Immature natural killer cell (primary cell): Measurements from ENCODE around the gene PICALM. TPM values are rescaled to one million over a fixed set of nuclear protein-coding genes. Genes with fewer than 3 reads are reported as not detected.
"Not testable (repeated sequence)": the region's sequence is repeated elsewhere in the genome, so short reads cannot be mapped to it uniquely, and the experiment has no call there.

Source experiments
- DNase-seq, 3 donors: peaks; one replicate each; pipeline ENCODE4 v3.0.0; 2022; ENCODE audit warnings: mixed read lengths in 1 of 3
- H3K27ac Mint-ChIP-seq, 6 donors: one replicate each; pipeline ENCODE4 v1.8.0; 2020; ENCODE audit warnings: mixed read lengths in 6 of 6, mild to moderate bottlenecking in 5 of 6, inconsistent platforms in 4 of 6, moderate library complexity in 3 of 6
- H3K27me3 Mint-ChIP-seq, 3 donors: one replicate each; pipeline ENCODE4 v1.8.0; 2020 to 2021; ENCODE audit warnings: low read depth in 3 of 3, mild to moderate bottlenecking in 3 of 3, mixed read lengths in 3 of 3, moderate library complexity in 3 of 3, inconsistent platforms in 1 of 3
- H3K36me3 Mint-ChIP-seq, 3 donors: one replicate each; pipeline ENCODE4 v1.8.0; 2020; ENCODE audit warnings: mixed read lengths in 3 of 3, inconsistent platforms in 2 of 3, mild to moderate bottlenecking in 2 of 3
- H3K4me1 Mint-ChIP-seq, 2 donors: one replicate each; pipeline ENCODE4 v1.8.0; 2020; ENCODE audit warnings: inconsistent platforms in 2 of 2, mild to moderate bottlenecking in 2 of 2, mixed read lengths in 2 of 2, moderate library complexity in 1 of 2
- H3K4me3 Mint-ChIP-seq, 5 donors: one replicate each; pipeline ENCODE4 v1.8.0; 2020; ENCODE audit warnings: mild to moderate bottlenecking in 5 of 5, mixed read lengths in 5 of 5, inconsistent platforms in 3 of 5, moderate library complexity in 3 of 5
- H3K9me3 Mint-ChIP-seq, 6 donors: one replicate each; pipeline ENCODE4 v1.8.0; 2020; ENCODE audit warnings: mild to moderate bottlenecking in 6 of 6, mixed read lengths in 6 of 6, inconsistent platforms in 4 of 6, moderate library complexity in 3 of 6
- polyA plus RNA-seq, 3 donors: library from polyadenylated mRNA; unstranded; fragments of 300-500 nt; fragmentation: Illumina TruSeq; gene quantifications; one replicate each; pipeline ENCODE4 v1.2.3, GENCODE V29; 2021

The PICALM gene
- polyA plus RNA-seq = 10 to 100 TPM; 20.8 to 39.4 (median 22.4) TPM

DNA sequence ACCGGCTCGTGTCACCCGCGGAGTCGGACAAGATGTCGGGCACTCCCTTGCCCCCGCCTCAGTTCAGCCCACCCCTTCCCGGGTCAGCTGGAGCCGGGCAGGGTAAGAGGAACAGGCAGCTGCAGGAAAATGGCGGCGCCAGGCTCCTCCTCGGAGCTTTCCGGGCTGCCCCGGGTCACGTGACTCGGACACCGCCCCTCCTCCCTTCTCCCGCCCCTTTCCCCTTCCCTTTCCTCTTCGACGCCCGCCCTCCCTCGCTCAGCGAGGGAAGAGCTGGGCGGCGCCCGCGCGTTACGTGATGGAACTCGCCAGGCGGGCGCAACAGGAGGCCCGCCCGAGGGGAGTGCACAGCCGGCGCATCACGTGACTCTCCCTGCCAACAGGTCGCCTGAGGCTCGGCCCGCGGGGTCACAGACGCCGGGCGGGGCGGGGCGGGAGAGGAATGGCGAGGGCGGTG is at the start of gene PICALM:
TSS of gene PICALM (minus strand) at position 134 of the 457 bp plus-strand sequence. CDS start 304 bp downstream, outside the sequence.
- peaks cover 0 to 6% (median 0%) of the 10 kb centered on the region in 3 donors for H3K36me3 Mint-ChIP-seq
- peak within 1 kb of the TSS; percentile 95 to 100 (median 96) for H3K27ac Mint-ChIP-seq
- peaks cover 5 to 16% (median 8%) of the 10 kb centered on the region in 3 donors for H3K27me3 Mint-ChIP-seq
- peak; percentile 92 to 94 (median 93) for DNase-seq
- H3K9me3 Mint-ChIP-seq = no peaks in the 10 kb centered on the region
- H3K4me3 Mint-ChIP-seq = peak within 1 kb of the TSS; percentile 94 to 100 (median 98)
- H3K4me1 Mint-ChIP-seq = peaks cover 34 to 49% of the 10 kb centered on the region in 2 donors

DNA sequence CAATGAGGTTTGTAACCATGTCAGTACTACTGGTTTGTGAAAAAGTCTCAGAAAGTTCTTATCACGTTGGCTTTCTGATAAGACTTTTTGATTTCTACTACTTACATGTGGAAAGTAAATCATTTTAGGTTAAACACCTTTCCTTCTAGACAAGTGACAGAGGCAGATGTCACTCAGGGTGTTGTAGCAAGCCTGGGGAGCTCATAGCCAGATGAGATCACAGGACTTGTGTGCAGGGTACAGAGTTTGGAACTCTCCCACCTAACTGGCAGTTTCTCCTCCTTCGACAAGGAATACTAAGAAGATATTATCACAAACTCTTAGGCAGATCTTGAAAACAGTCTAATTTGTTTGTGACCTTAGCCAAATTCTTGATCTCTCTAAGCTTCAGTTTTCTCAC is 49.4 kb upstream of the PICALM start:
- H3K9me3 Mint-ChIP-seq = no peaks in the 10 kb centered on the region
- H3K27me3 Mint-ChIP-seq = peaks cover 2% of the 10 kb centered on the region in 3 donors
- no peaks in the 10 kb centered on the region for H3K36me3 Mint-ChIP-seq
- H3K4me3 Mint-ChIP-seq = no peak overlapping the region
- H3K4me1 Mint-ChIP-seq = peaks cover 18 to 29% of the 10 kb centered on the region in 2 donors
- no peak for DNase-seq
- H3K27ac Mint-ChIP-seq = no peak overlapping the region

GRCh38 chr11:86117712-86118063 is 48.8 kb upstream of the PICALM start:
- H3K4me1 Mint-ChIP-seq = peaks cover 18 to 29% of the 10 kb centered on the region in 2 donors
- no peak overlapping the region for H3K27ac Mint-ChIP-seq
- H3K9me3 Mint-ChIP-seq = no peaks in the 10 kb centered on the region

GRCh38 chr11:86117001-86117711 is 48.3 kb upstream of the PICALM start:
- peaks cover 18 to 29% of the 10 kb centered on the region in 2 donors for H3K4me1 Mint-ChIP-seq
- no peaks in the 10 kb centered on the region for H3K36me3 Mint-ChIP-seq
- no peak overlapping the region for H3K27ac Mint-ChIP-seq
- peaks cover 2% of the 10 kb centered on the region in 3 donors for H3K27me3 Mint-ChIP-seq
- H3K4me3 Mint-ChIP-seq = no peak overlapping the region
- DNase-seq = no peak
- H3K9me3 Mint-ChIP-seq = no peaks in the 10 kb centered on the region

More at GRCh38 chr11:86117712-86118063, 48.8 kb upstream of the PICALM start:
- DNase-seq = no peak
- no peak overlapping the region for H3K4me3 Mint-ChIP-seq
- H3K36me3 Mint-ChIP-seq = no peaks in the 10 kb centered on the region
- H3K27me3 Mint-ChIP-seq = peaks cover 2% of the 10 kb centered on the region in 3 donors

DNA sequence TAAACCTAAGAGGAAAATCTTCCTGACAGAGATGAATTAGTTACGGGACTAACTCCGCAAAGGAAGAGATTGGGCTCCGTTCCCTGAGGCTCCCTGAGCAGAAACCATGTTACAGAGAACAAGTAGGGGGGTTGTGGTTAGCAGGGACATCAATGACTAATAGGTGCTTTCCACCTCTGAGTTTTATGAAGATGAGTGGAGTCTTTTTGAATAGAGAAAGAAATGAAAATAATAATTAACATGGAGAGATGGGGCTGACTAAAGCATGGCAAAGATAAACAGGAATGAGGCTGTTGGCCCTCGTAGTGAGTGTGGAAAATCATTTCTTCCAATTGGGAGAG is 47.5 kb upstream of the PICALM start:
- peaks cover 2% of the 10 kb centered on the region in 3 donors for H3K27me3 Mint-ChIP-seq
- no peaks in the 10 kb centered on the region for H3K36me3 Mint-ChIP-seq
- H3K4me3 Mint-ChIP-seq = peak overlapping the region in 3 of 5 donors; percentile 3 to 62 (median 27)
- peaks cover 18 to 29% of the 10 kb centered on the region in 2 donors for H3K4me1 Mint-ChIP-seq
- peak overlapping the region in 5 of 6 donors; percentile 1 to 61 (median 29) for H3K27ac Mint-ChIP-seq
- DNase-seq = peak; percentile 15 to 38 (median 18)
- no peaks in the 10 kb centered on the region for H3K9me3 Mint-ChIP-seq

DNA sequence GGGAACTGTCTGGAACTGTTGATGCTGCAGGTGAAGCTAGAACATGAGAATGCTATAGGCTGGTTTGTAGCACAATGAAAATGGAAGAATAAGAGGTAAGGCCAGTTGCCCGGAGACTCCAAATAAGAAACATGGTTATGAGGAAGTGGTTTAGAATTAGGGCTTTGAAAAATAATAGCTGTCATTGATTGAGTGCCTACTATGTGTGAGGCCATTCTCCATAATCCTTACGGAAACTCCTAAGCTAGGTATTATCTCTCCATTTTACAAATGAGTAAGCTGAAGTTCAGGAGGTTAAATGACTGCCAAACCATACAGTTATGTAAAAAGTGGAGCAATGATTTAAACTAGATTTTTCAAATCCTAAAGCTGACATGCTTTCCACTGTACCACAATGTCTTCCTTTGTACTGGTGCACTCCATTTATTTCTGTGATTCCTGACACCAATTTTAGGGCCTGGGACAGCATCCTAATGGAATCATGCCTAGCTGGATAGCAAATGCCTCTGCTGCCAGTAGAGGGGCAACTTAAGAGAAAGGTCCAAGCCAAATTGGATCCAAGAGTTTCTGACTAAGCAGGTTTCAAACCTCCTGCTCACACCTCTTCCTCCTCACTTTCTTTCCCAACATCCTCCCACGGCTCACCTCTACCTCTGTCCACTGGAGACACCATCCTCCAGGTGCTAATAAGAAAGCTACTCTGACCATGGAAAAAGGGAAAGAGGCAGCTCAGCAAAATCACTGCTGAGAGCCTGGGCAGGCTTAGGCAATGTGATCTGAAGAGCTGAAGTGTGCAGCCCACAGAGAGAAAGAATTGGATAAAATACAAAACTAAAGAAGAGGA is 46.9 kb upstream of the PICALM start:
- peak overlapping the region in 3 of 6 donors; percentile 1 to 61 (median 27) for H3K27ac Mint-ChIP-seq
- peaks cover 18 to 29% of the 10 kb centered on the region in 2 donors for H3K4me1 Mint-ChIP-seq
- peak overlapping the region in 3 of 5 donors; percentile 3 to 62 (median 27) for H3K4me3 Mint-ChIP-seq
- DNase-seq = no peak
- H3K36me3 Mint-ChIP-seq = no peaks in the 10 kb centered on the region
- peaks cover 2% of the 10 kb centered on the region in 3 donors for H3K27me3 Mint-ChIP-seq
- no peaks in the 10 kb centered on the region for H3K9me3 Mint-ChIP-seq

- no peaks in the 10 kb centered on the region for H3K36me3 Mint-ChIP-seq
- H3K27me3 Mint-ChIP-seq = peaks cover 0 to 1% (median 0%) of the 10 kb centered on the region in 3 donors
- no peak for DNase-seq
- peak overlapping the region in 3 of 6 donors; percentile 11 to 71 (median 33) for H3K27ac Mint-ChIP-seq
- H3K9me3 Mint-ChIP-seq = no peaks in the 10 kb centered on the region
- no peak overlapping the region for H3K4me3 Mint-ChIP-seq
- peaks cover 2 to 6% of the 10 kb centered on the region in 2 donors for H3K4me1 Mint-ChIP-seq
Measured at GRCh38 chr11:86108890-86109638, 40.2 kb upstream of the PICALM start.

- Mint-ChIP-seq H3K4me1 (peaks cover 2 to 6% of the 10 kb centered on the region in 2 donors), H3K27me3 (no peaks in the 10 kb centered on the region), H3K9me3 (no peaks in the 10 kb centered on the region), H3K4me3 (no peak overlapping the region), H3K36me3 (no peaks in the 10 kb centered on the region), H3K27ac (no peak overlapping the region)
- no peak for DNase-seq
Measured at GRCh38 chr11:86108191-86108590, 39.3 kb upstream of the PICALM start.

GRCh38 chr11:86106916-86107315 is 38.0 kb upstream of the PICALM start:
- peaks cover 2 to 6% of the 10 kb centered on the region in 2 donors for H3K4me1 Mint-ChIP-seq
- DNase-seq = no peak
- no peak overlapping the region for H3K27ac Mint-ChIP-seq
- H3K36me3 Mint-ChIP-seq = no peaks in the 10 kb centered on the region
- H3K27me3 Mint-ChIP-seq = no peaks in the 10 kb centered on the region
- H3K9me3 Mint-ChIP-seq = no peaks in the 10 kb centered on the region
- no peak overlapping the region for H3K4me3 Mint-ChIP-seq

DNA sequence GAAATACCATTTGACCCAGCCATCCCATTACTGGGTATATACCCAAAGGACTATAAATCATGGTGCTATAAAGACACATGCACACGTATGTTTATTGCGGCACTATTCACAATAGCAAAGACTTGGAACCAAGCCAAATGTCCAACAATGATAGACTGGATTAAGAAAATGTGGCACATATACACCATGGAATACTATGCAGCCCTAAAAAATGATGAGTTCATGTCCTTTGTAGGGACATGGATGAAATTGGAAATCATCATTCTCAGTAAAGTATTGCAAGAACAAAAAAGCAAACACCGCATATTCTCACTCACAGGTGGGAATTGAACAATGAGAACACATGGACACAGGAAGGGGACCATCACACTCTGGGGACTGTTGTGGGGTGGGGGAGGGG is 37.1 kb upstream of the PICALM start:
- H3K4me1 Mint-ChIP-seq, H3K36me3 Mint-ChIP-seq, DNase-seq, H3K4me3 Mint-ChIP-seq, H3K9me3 Mint-ChIP-seq, H3K27me3 Mint-ChIP-seq, H3K27ac Mint-ChIP-seq: not testable (repeated sequence)

DNA sequence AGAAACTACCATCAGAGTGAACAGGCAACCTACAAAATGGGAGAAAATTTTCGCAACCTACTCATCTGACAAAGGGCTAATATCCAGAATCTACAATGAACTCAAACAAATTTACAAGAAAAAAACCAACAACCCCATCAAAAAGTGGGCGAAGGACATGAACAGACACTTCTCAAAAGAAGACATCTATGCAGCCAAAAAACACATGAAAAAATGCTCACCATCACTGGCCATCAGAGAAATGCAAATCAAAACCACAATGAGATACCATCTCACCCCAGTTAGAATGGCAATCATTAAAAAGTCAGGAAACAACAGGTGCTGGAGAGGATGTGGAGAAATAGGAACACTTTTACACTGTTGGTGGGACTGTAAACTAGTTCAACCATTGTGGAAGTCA is 36.7 kb upstream of the PICALM start:
- not testable (repeated sequence) for H3K4me3 Mint-ChIP-seq, H3K27ac Mint-ChIP-seq, H3K4me1 Mint-ChIP-seq, H3K27me3 Mint-ChIP-seq, H3K9me3 Mint-ChIP-seq, DNase-seq, H3K36me3 Mint-ChIP-seq

DNA sequence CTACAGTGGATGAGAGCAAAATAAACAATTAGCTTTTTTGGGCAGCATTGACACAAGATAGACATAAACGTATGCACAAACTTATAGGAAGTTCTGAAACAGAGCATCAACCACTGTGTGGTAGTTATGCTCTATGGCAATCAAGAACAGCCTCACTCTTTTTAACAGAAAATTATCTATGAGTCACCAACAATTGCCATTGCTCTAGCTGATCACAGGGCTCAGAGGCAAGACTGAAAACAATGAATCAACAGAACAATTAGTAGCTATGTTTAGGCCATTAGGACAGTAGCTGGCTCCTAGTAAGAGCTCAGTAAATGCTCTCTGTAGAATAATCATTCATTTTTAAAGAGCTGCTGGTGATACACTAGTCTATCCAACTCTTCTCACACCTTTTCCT is 34.9 kb upstream of the PICALM start:
- Mint-ChIP-seq H3K4me3 (no peak overlapping the region), H3K9me3 (no peaks in the 10 kb centered on the region), H3K4me1 (peaks cover 2 to 6% of the 10 kb centered on the region in 2 donors), H3K27ac (no peak overlapping the region), H3K36me3 (peaks cover 0 to 4% (median 0%) of the 10 kb centered on the region in 3 donors), H3K27me3 (peaks cover 2 to 5% (median 2%) of the 10 kb centered on the region in 3 donors)
- no peak for DNase-seq

DNA sequence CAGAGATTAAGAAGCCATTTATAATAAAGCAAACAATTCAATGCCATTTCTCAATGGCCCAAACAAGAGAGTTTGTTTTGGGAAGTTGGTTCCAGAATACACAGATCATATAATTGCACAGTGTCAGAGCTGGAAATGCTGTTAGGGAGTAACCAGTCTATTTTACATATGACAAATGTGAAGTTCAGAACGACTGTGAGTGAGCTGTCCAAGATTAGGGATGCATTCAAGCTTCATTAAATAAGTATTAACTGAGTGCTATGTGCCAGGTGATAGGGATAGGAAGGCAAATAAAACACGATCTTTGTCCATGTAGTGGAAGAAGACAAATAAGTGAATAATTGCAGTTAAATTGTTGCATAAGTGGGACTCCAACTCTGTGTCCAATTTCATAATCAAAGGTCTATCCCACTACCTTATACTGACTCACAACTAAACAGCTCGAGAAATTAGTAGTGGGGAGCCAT is 33.1 kb upstream of the PICALM start:
- no peak overlapping the region for H3K27ac Mint-ChIP-seq
- no peaks in the 10 kb centered on the region for H3K4me1 Mint-ChIP-seq
- no peaks in the 10 kb centered on the region for H3K9me3 Mint-ChIP-seq
- DNase-seq = no peak
- H3K4me3 Mint-ChIP-seq = no peak overlapping the region
- H3K27me3 Mint-ChIP-seq = peaks cover 2 to 5% (median 2%) of the 10 kb centered on the region in 3 donors
- H3K36me3 Mint-ChIP-seq = peaks cover 0 to 4% (median 0%) of the 10 kb centered on the region in 3 donors
